ENCODE measurements around the gene ARID3A.

ARID3A gene

GRCh38 chr19:912181-913079, 13.4 kb upstream of the ARID3A start:
- Histone ChIP-seq H3K9me3 (replicated peaks in 1 of 2; ENCODE audit: control insufficient read depth in 2 of 2, insufficient read depth in 1 of 2, low read depth in 1 of 2, low read length in 2 of 2) (no peaks in the 10 kb centered on the region), H3K27ac (replicated peaks; ENCODE audit: low read length) (no peak overlapping the region), H3K36me3 (replicated peaks in 1 of 2; ENCODE audit: control insufficient read depth in 2 of 2, insufficient read depth in 2 of 2, low read length in 2 of 2) (peaks cover 0 to 5% of the 10 kb centered on the region in 2 donors), H2BK15ac (ENCODE audit: low read length) (no peak overlapping the region), H3K4me2 (ENCODE audit: insufficient read depth, low read length, poor library complexity, severe bottlenecking) (peak overlapping the region; percentile 67), H3K14ac (ENCODE audit: low read length) (peak overlapping the region; percentile 97), H2BK12ac (ENCODE audit: low read length) (no peak overlapping the region), H2BK5ac (ENCODE audit: low read length) (no peak overlapping the region), H4K8ac (ENCODE audit: low read depth, low read length) (no peak overlapping the region), H2AFZ (ENCODE audit: low read length) (peak overlapping the region; percentile 93), H3K27me3 (ENCODE audit: control insufficient read depth in 3 of 3, insufficient read depth in 3 of 3, low read depth in 1 of 3, low read length in 3 of 3) (peaks cover 0 to 11% (median 3%) of the 10 kb centered on the region in 3 experiments), H3K79me1 (ENCODE audit: low read depth, low read length) (peaks cover 10% of the 10 kb centered on the region), H3K4me1 (ENCODE audit: control insufficient read depth in 2 of 2, insufficient read depth in 1 of 2, low read depth in 1 of 2, low read length in 2 of 2) (peaks cover 3 to 4% of the 10 kb centered on the region in 2 donors), H3K4me3 (ENCODE audit: low read length in 2 of 2) (peak overlapping the region; percentile 91 to 99), H2AK5ac (ENCODE audit: low read depth, low read length) (peak overlapping the region; percentile 56), H4K91ac (ENCODE audit: low read depth, low read length, poor library complexity) (no peak overlapping the region), H3K18ac (ENCODE audit: low read length) (peak overlapping the region; percentile 81), H3K4ac (ENCODE audit: low read length) (no peak overlapping the region), H3K9ac (ENCODE audit: low read depth, low read length, poor library complexity) (peak overlapping the region; percentile 91), H2BK120ac (ENCODE audit: low read depth, low read length) (no peak overlapping the region), H3K23ac (ENCODE audit: low read depth, low read length, poor library complexity) (no peak overlapping the region)
- DNase-seq (ENCODE audit: low spot score), result no peak
- no CpG with 5 or more reads among the region's 69 CpGs for WGBS, 2 donors (ENCODE audit: extremely low coverage in 2 of 2, insufficient read length in 2 of 2, insufficient replicate concordance in 1 of 2)

- H2BK15ac ChIP-seq (ENCODE audit: low read length), result no peak within 1 kb of the TSS
- peak within 1 kb of the TSS; percentile 100 for H2AK5ac ChIP-seq (ENCODE audit: low read depth, low read length)
- H3K18ac ChIP-seq (ENCODE audit: low read length), result peak within 1 kb of the TSS; percentile 96
- peaks cover 10% of the 10 kb centered on the region for H3K79me1 ChIP-seq (ENCODE audit: low read depth, low read length)
- H3K4ac ChIP-seq (ENCODE audit: low read length), result peak within 1 kb of the TSS; percentile 53
- H3K9me3 ChIP-seq (replicated peaks in 1 of 2; ENCODE audit: control insufficient read depth in 2 of 2, insufficient read depth in 1 of 2, low read depth in 1 of 2, low read length in 2 of 2), result no peaks in the 10 kb centered on the region
- H2BK5ac ChIP-seq (ENCODE audit: low read length), result peak within 1 kb of the TSS; percentile 90
- no CpG with 5 or more reads among the region's 76 CpGs for WGBS, 2 donors (ENCODE audit: extremely low coverage in 2 of 2, insufficient read length in 2 of 2, insufficient replicate concordance in 1 of 2)
- H3K27me3 ChIP-seq (ENCODE audit: control insufficient read depth in 3 of 3, insufficient read depth in 3 of 3, low read depth in 1 of 3, low read length in 3 of 3), result peaks cover 0 to 18% (median 7%) of the 10 kb centered on the region in 3 experiments
- H3K4me2 ChIP-seq (ENCODE audit: insufficient read depth, low read length, poor library complexity, severe bottlenecking), result peak within 1 kb of the TSS; percentile 96
- peak within 1 kb of the TSS; percentile 97 for H3K14ac ChIP-seq (ENCODE audit: low read length)
- peak within 1 kb of the TSS; percentile 85 for H4K91ac ChIP-seq (ENCODE audit: low read depth, low read length, poor library complexity)
- H3K9ac ChIP-seq (ENCODE audit: low read depth, low read length, poor library complexity), result peak within 1 kb of the TSS; percentile 91
- DNase-seq (ENCODE audit: low spot score), result no peak
- peak within 1 kb of the TSS; percentile 93 for H2AFZ ChIP-seq (ENCODE audit: low read length)
- H3K36me3 ChIP-seq (replicated peaks in 1 of 2; ENCODE audit: control insufficient read depth in 2 of 2, insufficient read depth in 2 of 2, low read length in 2 of 2), result peaks cover 0 to 5% of the 10 kb centered on the region in 2 donors
- H2BK12ac ChIP-seq (ENCODE audit: low read length), result no peak within 1 kb of the TSS
- H4K8ac ChIP-seq (ENCODE audit: low read depth, low read length), result no peak within 1 kb of the TSS
- H3K23ac ChIP-seq (ENCODE audit: low read depth, low read length, poor library complexity), result peak within 1 kb of the TSS; percentile 96
- H2BK120ac ChIP-seq (ENCODE audit: low read depth, low read length), result no peak within 1 kb of the TSS
- H3K4me3 ChIP-seq (ENCODE audit: low read length in 2 of 2), result peak within 1 kb of the TSS; percentile 91 to 99
- H3K27ac ChIP-seq (replicated peaks; ENCODE audit: low read length), result no peak within 1 kb of the TSS
- H3K4me1 ChIP-seq (ENCODE audit: control insufficient read depth in 2 of 2, insufficient read depth in 1 of 2, low read depth in 1 of 2, low read length in 2 of 2), result peaks cover 3 to 5% of the 10 kb centered on the region in 2 donors
These were observed 12.6 kb upstream of the ARID3A start, which contains the start of gene R3HDM4 for GRCh38 chr19:913080-913748. TSS of gene R3HDM4 (minus strand) at chr19:913219. CDS start at chr19:913157, 62 bp downstream.

DNA sequence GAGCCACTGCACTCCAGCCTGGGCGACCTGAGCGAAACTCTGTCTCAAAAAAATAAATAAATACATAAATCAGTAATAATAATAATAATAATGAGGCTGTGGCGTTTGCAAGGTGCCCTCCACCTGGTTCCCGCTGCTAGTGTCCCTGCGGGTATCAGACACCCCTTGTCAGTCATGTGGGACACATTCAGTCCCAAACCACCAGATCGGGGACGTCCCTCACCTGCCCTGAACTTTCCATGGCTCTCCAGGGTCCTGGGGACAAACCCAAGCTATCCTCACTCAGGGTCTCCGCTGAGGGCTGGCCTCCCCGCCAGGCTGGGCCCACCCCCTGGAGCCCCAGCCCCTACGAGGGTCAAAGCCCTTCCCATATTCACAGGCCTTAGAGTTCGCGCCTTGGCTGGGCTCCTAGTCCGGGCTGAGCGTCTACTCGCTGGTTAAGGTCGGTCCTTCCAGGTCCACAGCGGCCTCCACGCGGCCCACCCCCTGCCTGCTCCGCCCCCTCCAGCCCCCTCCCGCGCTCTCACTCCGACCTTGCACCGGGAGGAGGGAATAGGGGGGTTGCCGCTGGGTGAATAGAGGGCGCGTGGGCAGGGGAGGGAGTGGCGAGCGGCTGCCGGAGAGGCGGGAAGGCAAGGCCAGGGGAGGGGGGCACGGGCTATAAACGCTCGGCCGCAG, 9.1 kb upstream of the ARID3A start:
- H2BK120ac ChIP-seq (ENCODE audit: low read depth, low read length), result peak overlapping the region; percentile 94

More for the DNA sequence above, 9.1 kb upstream of the ARID3A start:
- peak overlapping the region; percentile 90 for H2AK5ac ChIP-seq (ENCODE audit: low read depth, low read length)
- H3K27me3 ChIP-seq (ENCODE audit: control insufficient read depth in 3 of 3, insufficient read depth in 3 of 3, low read depth in 1 of 3, low read length in 3 of 3), result peaks cover 0 to 50% (median 24%) of the 10 kb centered on the region in 3 experiments
- WGBS, 2 donors (ENCODE audit: extremely low coverage in 2 of 2, insufficient read length in 2 of 2, insufficient replicate concordance in 1 of 2), result no CpG with 5 or more reads among the region's 35 CpGs
- peak overlapping the region; percentile 39 for H2BK5ac ChIP-seq (ENCODE audit: low read length)
- peaks cover 5% of the 10 kb centered on the region for H3K79me1 ChIP-seq (ENCODE audit: low read depth, low read length)
- no peak overlapping the region for H4K91ac ChIP-seq (ENCODE audit: low read depth, low read length, poor library complexity)
- peaks cover 0 to 14% of the 10 kb centered on the region in 2 donors for H3K36me3 ChIP-seq (replicated peaks in 1 of 2; ENCODE audit: control insufficient read depth in 2 of 2, insufficient read depth in 2 of 2, low read length in 2 of 2)
- peak overlapping the region; percentile 88 for H3K9ac ChIP-seq (ENCODE audit: low read depth, low read length, poor library complexity)
- no peak overlapping the region for H2BK12ac ChIP-seq (ENCODE audit: low read length)
- peak overlapping the region; percentile 98 for H2BK15ac ChIP-seq (ENCODE audit: low read length)
- H3K4me2 ChIP-seq (ENCODE audit: insufficient read depth, low read length, poor library complexity, severe bottlenecking), result peak overlapping the region; percentile 86
- no peak overlapping the region for H4K8ac ChIP-seq (ENCODE audit: low read depth, low read length)
- no peaks in the 10 kb centered on the region for H3K9me3 ChIP-seq (replicated peaks in 1 of 2; ENCODE audit: control insufficient read depth in 2 of 2, insufficient read depth in 1 of 2, low read depth in 1 of 2, low read length in 2 of 2)
- H3K14ac ChIP-seq (ENCODE audit: low read length), result peak overlapping the region; percentile 94
- peak overlapping the region; percentile 59 to 80 for H3K4me3 ChIP-seq (ENCODE audit: low read length in 2 of 2)
- H3K23ac ChIP-seq (ENCODE audit: low read depth, low read length, poor library complexity), result no peak overlapping the region
- H2AFZ ChIP-seq (ENCODE audit: low read length), result peak overlapping the region; percentile 90
- no peak overlapping the region for H3K27ac ChIP-seq (replicated peaks; ENCODE audit: low read length)
- peak overlapping the region; percentile 96 for H3K18ac ChIP-seq (ENCODE audit: low read length)
- peaks cover 6 to 7% of the 10 kb centered on the region in 2 donors for H3K4me1 ChIP-seq (ENCODE audit: control insufficient read depth in 2 of 2, insufficient read depth in 1 of 2, low read depth in 1 of 2, low read length in 2 of 2)
- no peak for DNase-seq (ENCODE audit: low spot score)
- no peak overlapping the region for H3K4ac ChIP-seq (ENCODE audit: low read length)

Measured in neuronal stem cell (in vitro differentiated cells).